ACC112 (cell line): Measurements from ENCODE around the gene DAAM2.

ENCODE experiments used
- H2AFZ ChIP-seq: fragments of 200-600 bp; sonication (generic); one replicate; pipeline ENCODE4 v1.6.0; 2017; ENCODE audit warnings: antibody characterized with exemption, low read length; ENCODE audit not compliant: unreplicated experiment
- H3K27ac ChIP-seq: fragments of 200-600 bp; sonication (generic); 2 replicates; pipeline ENCODE4 v1.5.1; 2014; ENCODE audit warnings: low read depth, mild to moderate bottlenecking, antibody characterized with exemption, low read length, moderate library complexity
- H3K27me3 ChIP-seq: fragments of 200-600 bp; sonication (generic); 2 replicates; pipeline ENCODE4 v1.6.1; 2014; ENCODE audit warnings: mild to moderate bottlenecking, antibody characterized with exemption, low read length, moderate library complexity, mixed read lengths; ENCODE audit not compliant: insufficient read depth
- H3K36me3 ChIP-seq: fragments of 200-600 bp; sonication (generic); 2 replicates; pipeline ENCODE4 v1.6.1; 2016; ENCODE audit warnings: mild to moderate bottlenecking, antibody characterized with exemption, low read length, moderate library complexity, mixed read lengths; ENCODE audit not compliant: insufficient read depth
- H3K4me1 ChIP-seq: fragments of 200-600 bp; sonication (generic); one replicate; pipeline ENCODE4 v1.6.1; 2016; ENCODE audit warnings: low read length, mixed read lengths; ENCODE audit not compliant: insufficient read depth, unreplicated experiment, control insufficient read depth
- H3K4me3 ChIP-seq: fragments of 200-600 bp; sonication (generic); 2 replicates; pipeline ENCODE4 v1.5.1; 2014; ENCODE audit warnings: mild to moderate bottlenecking, low read depth, low read length
- H3K79me2 ChIP-seq: fragments of 200-600 bp; sonication (generic); one replicate; pipeline ENCODE4 v1.6.0; 2016; ENCODE audit warnings: low read length; ENCODE audit not compliant: control insufficient read depth, unreplicated experiment, insufficient read depth

Gene DAAM2

DNA sequence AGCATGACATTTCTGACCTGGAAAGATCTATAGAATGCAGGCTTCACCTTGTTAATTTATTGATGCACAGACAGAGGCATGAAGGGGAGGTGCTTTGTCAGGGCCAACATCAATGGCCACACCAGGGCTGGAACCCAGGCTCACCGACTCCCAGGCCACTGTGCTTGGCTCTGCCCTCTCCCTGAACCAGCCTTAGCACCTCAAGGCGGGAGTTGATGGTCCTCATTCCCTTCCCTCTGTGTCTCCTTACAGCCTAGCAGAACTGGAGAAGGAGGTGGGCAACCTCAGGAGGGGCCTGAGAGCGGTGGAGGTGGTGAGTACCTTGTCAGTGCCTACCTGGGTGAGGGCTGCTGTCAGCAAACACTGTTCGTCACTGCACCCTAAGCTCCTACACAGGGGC lies 106.4 kb downstream of the DAAM2 start:
- Histone ChIP-seq H3K79me2 (no peaks in the 10 kb centered on the region), H3K27me3 (no peaks in the 10 kb centered on the region)

DNA sequence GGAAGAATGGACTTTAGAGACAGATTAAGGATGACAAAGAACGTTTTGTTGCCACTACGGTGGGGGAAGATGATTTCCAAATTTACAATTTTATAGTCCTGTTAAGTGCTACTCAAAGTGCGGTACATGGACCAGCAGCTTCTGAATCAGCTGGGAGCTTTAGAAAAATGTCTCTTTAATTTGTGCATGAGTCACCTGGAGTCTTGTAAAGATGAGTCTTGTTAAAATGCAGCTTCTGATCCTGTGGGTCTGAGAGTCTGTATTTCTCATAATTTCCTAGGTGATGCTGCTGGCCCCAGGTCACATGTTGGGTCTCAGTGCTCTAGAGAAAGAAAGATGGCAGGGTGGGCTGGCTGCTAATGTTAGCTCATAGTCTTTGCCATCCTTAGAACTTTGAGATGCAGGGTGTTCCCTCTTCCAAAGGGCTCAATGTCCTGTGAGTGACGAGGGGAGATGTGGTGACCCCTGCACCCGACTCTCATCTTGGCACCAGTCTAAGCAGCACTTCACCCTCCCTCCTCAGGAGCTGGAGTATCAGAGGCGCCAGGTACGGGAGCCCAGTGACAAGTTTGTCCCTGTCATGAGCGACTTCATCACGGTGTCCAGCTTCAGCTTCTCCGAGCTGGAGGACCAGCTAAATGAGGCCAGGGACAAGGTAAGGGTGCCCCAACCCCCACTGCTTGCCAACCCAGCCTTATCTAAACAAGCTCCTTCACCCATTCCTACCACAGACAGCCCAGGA lies 107.5 kb downstream of the DAAM2 start:
- Histone ChIP-seq H3K27ac (no peak overlapping the region), H2AFZ (no peak overlapping the region), H3K36me3 (no peaks in the 10 kb centered on the region), H3K79me2 (no peaks in the 10 kb centered on the region), H3K4me1 (no peaks in the 10 kb centered on the region), H3K27me3 (no peaks in the 10 kb centered on the region), H3K4me3 (no peak overlapping the region)

More for the DNA sequence above, 106.4 kb downstream of the DAAM2 start:
- no peaks in the 10 kb centered on the region for H3K4me1 ChIP-seq
- no peak overlapping the region for H3K4me3 ChIP-seq
- no peaks in the 10 kb centered on the region for H3K36me3 ChIP-seq
- no peak overlapping the region for H3K27ac ChIP-seq
- H2AFZ ChIP-seq: no peak overlapping the region

DNA sequence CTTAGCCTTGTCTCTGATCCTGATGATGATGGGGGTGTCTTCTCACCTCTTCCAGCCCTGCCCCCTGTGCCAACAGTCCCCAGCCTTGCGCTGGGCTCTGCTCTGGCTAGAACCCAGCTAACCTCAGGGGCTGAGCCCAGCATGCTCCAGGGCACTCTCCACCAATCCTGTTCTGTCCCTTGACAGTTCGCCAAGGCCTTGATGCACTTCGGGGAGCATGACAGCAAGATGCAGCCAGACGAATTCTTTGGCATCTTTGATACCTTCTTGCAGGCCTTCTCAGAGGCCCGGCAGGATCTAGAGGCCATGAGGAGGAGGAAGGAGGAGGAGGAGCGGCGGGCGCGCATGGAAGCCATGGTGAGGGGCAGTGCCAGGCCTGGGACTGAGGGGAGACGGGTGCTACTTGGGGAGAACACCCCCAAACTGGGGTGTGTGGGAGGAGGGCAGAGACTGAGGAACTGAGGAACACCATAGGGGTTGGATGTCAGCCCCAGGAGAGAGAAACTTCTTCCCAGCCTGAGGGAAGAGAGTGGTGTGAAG lies 109.0 kb downstream of the DAAM2 start:
- no peaks in the 10 kb centered on the region for H3K36me3 ChIP-seq
- H3K27me3 ChIP-seq: no peaks in the 10 kb centered on the region
- no peaks in the 10 kb centered on the region for H3K4me1 ChIP-seq
- no peak overlapping the region for H3K4me3 ChIP-seq
- H3K79me2 ChIP-seq: no peaks in the 10 kb centered on the region
- no peak overlapping the region for H2AFZ ChIP-seq
- no peak overlapping the region for H3K27ac ChIP-seq

DNA sequence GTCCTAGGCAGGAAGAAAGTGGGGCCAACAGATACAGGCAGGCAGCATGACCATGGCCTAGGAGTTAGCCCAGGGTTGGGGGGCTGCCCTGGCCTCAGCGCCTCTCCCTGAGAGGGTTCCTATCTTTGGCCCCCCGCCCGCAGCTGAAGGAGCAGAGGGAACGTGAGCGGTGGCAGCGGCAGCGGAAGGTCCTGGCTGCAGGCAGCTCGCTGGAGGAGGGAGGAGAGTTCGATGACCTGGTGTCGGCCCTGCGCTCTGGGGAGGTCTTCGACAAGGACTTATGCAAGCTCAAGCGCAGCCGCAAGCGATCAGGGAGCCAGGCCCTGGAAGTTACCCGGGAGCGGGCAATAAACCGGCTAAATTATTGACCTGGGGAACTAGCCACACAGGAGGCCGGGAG lies 109.5 kb downstream of the DAAM2 start:
- H3K4me1 ChIP-seq: no peaks in the 10 kb centered on the region
- H3K27me3 ChIP-seq: no peaks in the 10 kb centered on the region
- no peak overlapping the region for H3K4me3 ChIP-seq
- H3K27ac ChIP-seq: no peak overlapping the region
- H3K79me2 ChIP-seq: no peaks in the 10 kb centered on the region
- H2AFZ ChIP-seq: no peak overlapping the region
- no peaks in the 10 kb centered on the region for H3K36me3 ChIP-seq

DNA sequence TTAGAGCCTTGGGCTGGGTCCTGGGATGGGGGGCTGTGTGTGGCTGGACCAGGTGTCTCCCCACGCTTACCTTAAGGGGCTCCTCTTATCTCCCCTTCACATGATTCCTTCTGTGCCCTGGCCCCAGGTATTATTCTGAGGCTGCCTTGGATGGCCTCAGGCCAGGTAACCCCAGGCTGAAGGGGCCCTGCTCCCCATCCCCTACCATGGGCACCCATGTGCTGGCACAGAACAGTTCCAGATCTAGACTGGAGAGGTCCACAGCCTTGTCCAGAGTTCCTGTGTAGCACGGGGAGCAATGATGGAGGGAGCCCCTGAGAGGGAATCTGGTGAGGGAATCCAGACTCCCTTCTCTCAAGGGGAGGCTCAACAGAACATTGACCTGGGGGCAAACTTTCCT lies 110.0 kb downstream of the DAAM2 start:
- Histone ChIP-seq H3K27ac (no peak overlapping the region), H2AFZ (no peak overlapping the region), H3K4me3 (no peak overlapping the region), H3K4me1 (no peaks in the 10 kb centered on the region), H3K27me3 (no peaks in the 10 kb centered on the region), H3K79me2 (no peaks in the 10 kb centered on the region), H3K36me3 (no peaks in the 10 kb centered on the region)

DNA sequence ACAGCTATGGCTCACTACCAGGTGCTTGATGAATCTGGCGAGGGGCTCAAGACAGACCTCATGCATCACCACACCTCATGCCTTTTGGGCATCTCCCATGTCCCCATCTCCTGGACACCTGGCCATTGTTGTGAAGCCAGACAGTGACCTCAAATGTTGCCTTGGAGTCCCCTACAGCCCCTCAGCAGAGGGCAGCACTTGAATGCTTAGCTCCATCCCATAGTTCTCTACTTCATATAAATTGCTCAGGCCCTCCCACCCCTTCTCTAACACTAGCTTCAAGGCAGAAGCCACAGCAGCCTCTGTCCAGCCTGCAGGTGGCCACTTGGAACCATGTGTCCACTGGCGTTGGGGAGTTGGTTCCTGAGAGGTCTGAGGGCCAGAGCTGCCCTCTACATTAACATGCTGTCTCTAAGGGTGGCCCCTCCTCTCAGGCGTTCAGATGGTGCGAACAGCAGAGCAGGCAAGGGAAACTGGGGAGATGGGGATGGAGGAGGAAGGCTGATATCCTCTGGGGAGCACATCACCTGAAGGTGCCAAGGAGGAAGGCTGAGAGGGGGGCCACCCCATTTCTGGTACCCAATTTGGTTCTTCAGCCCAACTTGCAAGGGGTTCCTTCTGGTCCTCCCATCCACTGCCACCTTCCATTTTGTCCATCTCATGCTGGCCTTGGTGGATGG lies 110.8 kb downstream of the DAAM2 start:
- Histone ChIP-seq H3K27ac (no peak overlapping the region), H3K4me3 (no peak overlapping the region), H3K27me3 (no peaks in the 10 kb centered on the region)

DNA sequence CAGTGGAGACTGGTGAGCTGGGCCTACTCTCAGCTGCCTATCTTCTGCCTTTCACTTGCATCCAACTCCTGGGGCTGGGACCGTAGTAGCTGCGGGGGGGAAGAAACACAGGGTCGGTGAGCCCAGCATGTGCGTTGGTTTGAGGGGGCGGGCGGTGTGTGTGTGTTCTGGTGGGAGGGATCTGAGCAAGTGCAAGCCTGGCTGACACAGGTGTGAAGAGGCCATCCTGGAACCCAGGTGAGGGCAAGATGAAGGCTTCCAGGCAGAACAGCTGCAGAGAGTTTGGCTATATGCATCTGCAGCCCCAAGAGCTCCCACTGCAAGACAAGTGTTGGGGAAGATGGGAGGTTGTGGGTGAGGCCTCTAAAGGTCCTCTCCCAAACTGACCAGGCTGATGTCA lies 111.5 kb downstream of the DAAM2 start:
- no peaks in the 10 kb centered on the region for H3K4me1 ChIP-seq
- no peaks in the 10 kb centered on the region for H3K36me3 ChIP-seq
- no peak overlapping the region for H2AFZ ChIP-seq
- H3K27ac ChIP-seq: no peak overlapping the region
- no peak overlapping the region for H3K4me3 ChIP-seq
- H3K79me2 ChIP-seq: no peaks in the 10 kb centered on the region
- no peaks in the 10 kb centered on the region for H3K27me3 ChIP-seq

More for the DNA sequence above, 110.8 kb downstream of the DAAM2 start:
- Histone ChIP-seq H3K36me3 (no peaks in the 10 kb centered on the region), H3K79me2 (no peaks in the 10 kb centered on the region), H2AFZ (no peak overlapping the region), H3K4me1 (no peaks in the 10 kb centered on the region)

DNA sequence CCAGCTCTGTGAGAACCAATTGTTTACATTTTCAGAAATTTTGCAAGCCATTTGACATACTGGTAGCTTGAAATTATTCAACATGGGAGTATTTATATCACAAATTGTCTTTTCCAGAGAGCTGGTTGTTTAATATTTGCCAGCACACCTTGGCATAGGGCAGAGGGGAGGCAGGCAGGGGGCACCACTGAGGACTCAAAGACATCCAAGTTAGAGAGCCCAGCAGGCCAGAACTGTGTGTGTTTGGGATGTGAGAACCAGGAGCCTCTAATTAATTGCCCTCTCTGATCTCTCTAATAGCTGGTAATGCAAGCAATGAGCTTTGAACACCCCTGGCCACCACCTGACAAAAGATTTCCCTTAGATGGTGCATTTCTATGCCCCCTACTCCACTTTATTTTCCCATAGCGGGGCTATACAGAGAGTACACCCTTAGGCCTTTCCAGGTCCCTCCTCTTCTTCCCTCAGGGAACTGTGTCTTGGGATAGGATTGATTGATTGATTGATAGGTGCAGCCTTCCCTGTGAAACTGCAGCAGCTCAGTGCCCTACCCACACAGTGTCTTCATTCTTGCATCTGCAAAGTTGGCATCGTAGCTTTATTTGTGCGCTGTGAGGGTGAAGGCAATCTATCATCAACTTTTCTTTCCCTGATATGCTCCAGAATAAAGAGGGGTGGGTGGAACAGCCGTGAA lies 112.9 kb downstream of the DAAM2 start:
- Histone ChIP-seq H3K27me3 (no peaks in the 10 kb centered on the region), H3K79me2 (no peaks in the 10 kb centered on the region), H3K27ac (no peak overlapping the region), H3K4me1 (no peaks in the 10 kb centered on the region), H3K36me3 (no peaks in the 10 kb centered on the region), H3K4me3 (no peak overlapping the region), H2AFZ (no peak overlapping the region)

DNA sequence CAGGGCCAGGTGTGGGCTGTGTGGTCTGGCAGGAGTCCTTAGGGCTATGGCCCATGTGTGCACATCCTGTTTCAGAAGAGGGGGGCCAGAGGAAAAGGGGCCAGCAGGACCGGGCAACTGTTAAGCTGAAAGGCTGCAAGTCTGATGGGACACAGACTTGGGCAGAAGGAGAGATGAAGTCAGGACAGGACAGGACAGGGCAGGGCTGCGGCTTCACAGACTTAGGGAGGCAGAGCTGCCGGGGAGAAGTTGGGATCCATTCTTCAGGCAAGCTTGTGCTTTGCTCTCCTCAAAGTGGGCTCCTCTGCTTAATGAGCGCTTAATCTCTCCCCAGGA lies 113.4 kb downstream of the DAAM2 start:
- H2AFZ ChIP-seq: no peak overlapping the region
- H3K4me1 ChIP-seq: no peaks in the 10 kb centered on the region
- H3K27ac ChIP-seq: no peak overlapping the region
- no peaks in the 10 kb centered on the region for H3K27me3 ChIP-seq
- H3K79me2 ChIP-seq: no peaks in the 10 kb centered on the region
- no peaks in the 10 kb centered on the region for H3K36me3 ChIP-seq
- no peak overlapping the region for H3K4me3 ChIP-seq

DNA sequence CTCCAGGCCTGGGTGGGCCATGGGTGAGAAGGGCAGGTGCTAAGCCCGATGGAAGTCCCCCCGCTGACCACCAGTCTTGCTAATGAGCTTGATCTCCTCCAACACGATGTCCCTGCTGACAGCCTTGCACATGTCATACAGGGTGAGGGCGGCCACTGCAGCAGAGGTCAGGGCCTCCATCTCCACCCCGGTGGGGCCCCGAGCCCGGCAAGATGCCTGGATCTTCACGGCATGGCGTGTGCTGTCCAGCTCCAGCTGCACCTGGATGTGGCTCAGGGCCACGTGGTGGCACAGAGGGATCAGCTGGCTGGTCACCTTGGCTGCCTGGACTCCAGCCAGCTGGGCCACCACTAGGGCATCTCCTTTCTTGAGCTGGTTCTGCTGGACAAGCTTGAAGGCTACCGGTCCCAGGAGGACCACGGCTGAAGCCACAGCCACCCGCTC lies 114.2 kb downstream of the DAAM2 start:
- H3K36me3 ChIP-seq: no peaks in the 10 kb centered on the region
- no peak overlapping the region for H3K4me3 ChIP-seq
- H3K27ac ChIP-seq: no peak overlapping the region
- no peaks in the 10 kb centered on the region for H3K27me3 ChIP-seq
- no peaks in the 10 kb centered on the region for H3K79me2 ChIP-seq
- no peak overlapping the region for H2AFZ ChIP-seq
- no peaks in the 10 kb centered on the region for H3K4me1 ChIP-seq
